ENCODE results near the gene JAZF1.

GRCh38 chr7:28179120-28180030 is 1.2 kb downstream of the JAZF1 start:
- no peak for TF ChIP-seq CTCF (IDR thresholded peaks at IDR 0.05; ENCODE audit: insufficient read depth, low read length)
- TF ChIP-seq REST (IDR thresholded peaks at IDR 0.05; ENCODE audit: insufficient replicate concordance, low read depth), result no peak
- TF ChIP-seq POLR2AphosphoS5 (IDR thresholded peaks at IDR 0.05; ENCODE audit: low read depth), result no peak

Measured in HL-60 (cell line).